Measurements from ENCODE around the gene TOX2. TPM values are rescaled to one million over a fixed set of nuclear protein-coding genes. Genes with fewer than 3 reads are reported as not detected.

TOX2 gene
- total RNA-seq, 1 experiment from 2014 or later, result 2.7 TPM

DNA sequence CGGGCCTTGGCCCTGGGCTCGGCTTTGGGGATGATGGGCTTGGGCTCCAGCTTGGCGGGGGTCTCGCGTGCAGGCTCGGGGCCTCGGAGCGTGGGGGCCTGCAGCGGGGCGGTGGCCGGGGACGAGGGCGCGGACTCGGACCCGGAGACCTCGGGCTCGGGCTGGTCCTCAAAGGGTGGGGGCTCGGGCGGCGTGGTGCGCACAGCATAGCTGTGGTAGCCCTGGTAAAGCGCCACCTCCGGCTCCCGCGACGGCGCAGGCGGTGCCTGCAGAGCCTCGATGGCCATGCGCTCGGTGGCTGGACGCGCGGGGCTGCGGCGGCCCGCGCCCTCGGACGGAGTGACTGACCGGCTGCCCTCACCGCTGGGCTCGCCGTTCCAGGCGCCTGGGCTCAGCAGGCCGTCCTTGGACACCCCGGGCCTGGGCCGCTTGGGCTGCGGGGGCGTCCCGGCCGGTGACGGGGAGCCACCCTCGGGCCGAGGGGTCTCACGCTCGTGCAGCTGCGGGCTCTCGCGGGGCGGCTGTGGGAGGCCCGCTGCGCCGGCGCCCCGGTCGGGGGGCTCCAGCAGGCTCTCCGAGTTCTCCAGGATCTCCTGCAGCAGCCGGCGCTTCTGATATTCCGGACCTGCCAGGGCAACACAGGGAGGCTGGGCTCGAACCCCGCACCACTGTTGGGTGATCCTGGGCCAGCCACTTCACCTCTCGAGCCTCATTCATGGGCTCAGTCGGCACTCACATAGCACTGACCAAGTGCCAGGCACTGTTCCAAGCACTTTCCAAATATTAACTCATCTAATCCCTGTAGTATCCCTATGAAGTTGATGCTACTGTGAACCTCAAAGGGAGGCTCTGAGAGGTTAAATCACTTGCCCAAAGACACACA, 201.4 kb downstream of the TOX2 start:
- Mint-ChIP-seq H3K36me3 (ENCODE audit: insufficient read depth, unreplicated experiment) (peaks cover 51% of the 10 kb centered on the region), H3K27me3 (ENCODE audit: insufficient read depth, unreplicated experiment) (no peaks in the 10 kb centered on the region), H3K9me3 (ENCODE audit: unreplicated experiment) (no peaks in the 10 kb centered on the region), H3K4me3 (ENCODE audit: unreplicated experiment) (no peak overlapping the region), H3K27ac (ENCODE audit: low read depth, unreplicated experiment) (no peak overlapping the region), H3K4me1 (ENCODE audit: insufficient read depth, unreplicated experiment) (peaks cover 6% of the 10 kb centered on the region)
- ChIA-PET POLR2A (interaction anchor here (0.6 to 6.6 kb wide), 13 partner anchors 14 to 101 kb away, joined by 3 to 117 read pairs (median 4); partner anchors contain the start of genes JPH2 and OSER1), CTCF (interaction anchor here (0.6 to 16.9 kb wide), 35 partner anchors 8 to 876 kb away, joined by 3 to 638 read pairs (median 8); partner anchors contain the start of genes FITM2 and JPH2)
- intact Hi-C loops (cut with micrococcal nuclease), result loop anchor here (1.0 to 10.0 kb wide), 5 partner anchors 74 to 359 kb away; partner anchors contain the start of genes FITM2 and TTPAL
- no peak for DNase-seq (ENCODE audit: unreplicated experiment)
- TF ChIP-seq CTCF (IDR thresholded peaks at IDR 0.05; ENCODE audit: unreplicated experiment), result no peak
- BruUV-seq (replicated peaks), result no TSS peak

GRCh38 chr20:44117296-44118184, 202.9 kb downstream of the TOX2 start:
- Mint-ChIP-seq H3K36me3 (ENCODE audit: insufficient read depth, unreplicated experiment) (peaks cover 42% of the 10 kb centered on the region), H3K27ac (ENCODE audit: low read depth, unreplicated experiment) (no peak overlapping the region), H3K4me3 (ENCODE audit: unreplicated experiment) (no peak overlapping the region), H3K4me1 (ENCODE audit: insufficient read depth, unreplicated experiment) (peaks cover 6% of the 10 kb centered on the region), H3K27me3 (ENCODE audit: insufficient read depth, unreplicated experiment) (no peaks in the 10 kb centered on the region), H3K9me3 (ENCODE audit: unreplicated experiment) (no peaks in the 10 kb centered on the region)
- POLR2A ChIA-PET, result interaction anchor here (0.6 to 6.6 kb wide), 12 partner anchors 13 to 352 kb away, joined by 3 to 117 read pairs (median 4); partner anchors contain the start of genes JPH2 and OSER1
- BruUV-seq (replicated peaks), result no TSS peak
- CTCF ChIA-PET, result interaction anchor here (0.5 to 16.9 kb wide), 57 partner anchors 8 to 851 kb away, joined by 3 to 638 read pairs (median 4); partner anchors contain the start of genes FITM2 and JPH2
- intact Hi-C loops (cut with micrococcal nuclease), result loop anchor here (2.0 to 10.0 kb wide), 2 partner anchors 193 to 357 kb away; partner anchors contain the start of genes FITM2 and TTPAL
- DNase-seq (ENCODE audit: unreplicated experiment), result no peak
- no peak for TF ChIP-seq CTCF (IDR thresholded peaks at IDR 0.05; ENCODE audit: unreplicated experiment)

DNA sequence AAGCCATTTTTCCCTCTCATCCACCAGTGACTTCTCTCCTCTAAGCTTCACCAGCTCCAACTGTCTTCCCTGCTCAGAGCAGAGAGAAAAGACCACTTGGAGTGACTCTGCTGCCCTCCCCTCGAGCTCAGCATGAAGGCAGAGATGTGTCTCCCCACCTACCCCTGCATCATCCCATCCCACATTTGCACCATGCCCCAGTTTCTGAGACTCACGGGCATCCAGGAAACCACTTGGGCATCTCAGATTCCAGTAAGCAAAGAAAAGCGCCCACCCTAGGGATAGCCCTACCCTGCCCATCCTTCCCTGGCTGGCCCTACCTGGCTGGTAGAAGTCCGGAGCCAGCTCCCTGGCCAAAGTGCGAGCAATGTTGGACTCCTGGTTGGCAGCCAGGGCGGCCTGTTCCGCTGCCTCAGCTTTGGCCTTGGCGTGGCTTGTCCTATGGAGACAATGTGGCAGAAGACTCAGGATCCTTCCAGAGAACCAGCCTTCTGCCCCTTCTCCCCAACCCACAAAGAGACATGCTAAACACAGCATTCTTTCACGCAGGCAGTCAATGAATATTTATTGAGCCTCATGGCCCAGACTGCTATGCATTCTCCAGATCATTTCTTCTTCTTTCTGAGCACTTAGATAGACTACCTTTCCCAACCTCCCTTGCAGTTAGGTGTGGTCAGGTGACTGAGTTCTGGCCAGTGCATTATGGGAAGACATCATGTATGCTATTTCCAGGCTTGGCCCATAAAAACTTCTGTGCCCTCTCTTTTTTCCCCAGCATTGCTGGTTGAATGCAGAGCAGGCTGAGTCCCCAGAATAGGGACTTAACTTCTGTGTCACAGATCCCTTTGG, 203.8 kb downstream of the TOX2 start:
- intact Hi-C loops (cut with micrococcal nuclease), result loop anchor here (10.0 kb wide), 1 partner anchor 356 kb away; the partner anchor contains the start of gene TTPAL
- no peak for DNase-seq (ENCODE audit: unreplicated experiment)
- no TSS peak for BruUV-seq (replicated peaks)

More for the DNA sequence above, 203.8 kb downstream of the TOX2 start:
- Mint-ChIP-seq H3K4me3 (ENCODE audit: unreplicated experiment) (no peak overlapping the region), H3K9me3 (ENCODE audit: unreplicated experiment) (no peaks in the 10 kb centered on the region), H3K27ac (ENCODE audit: low read depth, unreplicated experiment) (no peak overlapping the region), H3K36me3 (ENCODE audit: insufficient read depth, unreplicated experiment) (peaks cover 37% of the 10 kb centered on the region), H3K27me3 (ENCODE audit: insufficient read depth, unreplicated experiment) (no peaks in the 10 kb centered on the region), H3K4me1 (ENCODE audit: insufficient read depth, unreplicated experiment) (peaks cover 5% of the 10 kb centered on the region)
- no peak for TF ChIP-seq CTCF (IDR thresholded peaks at IDR 0.05; ENCODE audit: unreplicated experiment)
- ChIA-PET POLR2A (interaction anchor here (0.6 to 6.6 kb wide), 3 partner anchors 45 to 92 kb away, joined by 3 to 117 read pairs (median 9); partner anchors contain the start of gene JPH2), CTCF (interaction anchor here (0.5 to 16.9 kb wide), 38 partner anchors 10 to 669 kb away, joined by 3 to 638 read pairs (median 6); partner anchors contain the start of genes FITM2 and JPH2)

Other genes with a start within 250 kb of the TOX2 start
- 16.4 and 44.3 TPM in 2 replicates for gene MYBL2, start 247.7 kb upstream of the TOX2 start, total RNA-seq (2022)
- gene GTSF1L, start 187.8 kb upstream of the TOX2 start, total RNA-seq (2022), result not detected in 2 replicates